GM18907 (cell line): Measurements from ENCODE around the gene GALNT7.
"Not testable (repeated sequence)": the region's sequence is repeated elsewhere in the genome, so short reads cannot be mapped to it uniquely, and the experiment has no call there.

Experiments used
- ATAC-seq: cut with Tn5 transposase; IDR thresholded peaks from one replicate; pipeline ENCODE4 v1.9.1; 2021; ENCODE audit warnings: mild to moderate bottlenecking, moderate library complexity; ENCODE audit not compliant: unreplicated experiment

The GALNT7 gene, protein sequence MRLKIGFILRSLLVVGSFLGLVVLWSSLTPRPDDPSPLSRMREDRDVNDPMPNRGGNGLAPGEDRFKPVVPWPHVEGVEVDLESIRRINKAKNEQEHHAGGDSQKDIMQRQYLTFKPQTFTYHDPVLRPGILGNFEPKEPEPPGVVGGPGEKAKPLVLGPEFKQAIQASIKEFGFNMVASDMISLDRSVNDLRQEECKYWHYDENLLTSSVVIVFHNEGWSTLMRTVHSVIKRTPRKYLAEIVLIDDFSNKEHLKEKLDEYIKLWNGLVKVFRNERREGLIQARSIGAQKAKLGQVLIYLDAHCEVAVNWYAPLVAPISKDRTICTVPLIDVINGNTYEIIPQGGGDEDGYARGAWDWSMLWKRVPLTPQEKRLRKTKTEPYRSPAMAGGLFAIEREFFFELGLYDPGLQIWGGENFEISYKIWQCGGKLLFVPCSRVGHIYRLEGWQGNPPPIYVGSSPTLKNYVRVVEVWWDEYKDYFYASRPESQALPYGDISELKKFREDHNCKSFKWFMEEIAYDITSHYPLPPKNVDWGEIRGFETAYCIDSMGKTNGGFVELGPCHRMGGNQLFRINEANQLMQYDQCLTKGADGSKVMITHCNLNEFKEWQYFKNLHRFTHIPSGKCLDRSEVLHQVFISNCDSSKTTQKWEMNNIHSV

DNA sequence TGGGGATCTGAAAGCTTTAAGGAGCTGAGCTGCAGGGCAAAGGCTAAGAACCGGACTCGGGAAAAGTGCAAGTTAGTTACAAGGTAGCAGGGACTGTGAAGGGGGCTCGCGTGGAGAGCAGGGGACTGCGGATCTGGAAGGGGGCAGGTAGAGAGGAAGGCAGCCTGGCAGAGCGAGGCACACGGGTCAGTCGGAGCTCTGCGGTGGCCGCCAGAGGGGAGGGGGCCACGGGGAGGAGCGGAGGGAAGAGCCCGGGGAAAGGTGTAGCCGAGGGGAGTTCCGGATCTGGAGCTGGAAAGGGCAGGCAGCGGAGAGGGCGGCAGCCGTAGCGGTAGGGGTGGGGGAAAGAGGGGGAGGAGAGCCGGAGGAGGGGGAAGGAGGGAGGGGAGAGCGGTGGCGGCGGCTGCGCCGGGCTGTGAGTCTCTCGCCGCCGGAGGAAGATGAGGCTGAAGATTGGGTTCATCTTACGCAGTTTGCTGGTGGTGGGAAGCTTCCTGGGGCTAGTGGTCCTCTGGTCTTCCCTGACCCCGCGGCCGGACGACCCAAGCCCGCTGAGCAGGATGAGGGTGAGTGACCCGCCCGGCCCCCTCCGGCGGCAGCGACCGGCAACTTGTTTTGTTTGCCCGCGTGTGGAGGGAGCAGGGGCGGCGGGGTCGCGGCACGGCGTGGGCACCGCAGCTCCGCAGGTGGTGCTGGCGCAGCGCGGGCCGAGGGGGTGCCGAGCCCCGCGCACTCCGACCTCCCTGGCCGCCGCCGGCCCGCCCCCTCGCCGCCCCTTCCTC is at the start of gene GALNT7:
Gene GALNT7, plus strand, starts transcription at position 416 of the 782 bp plus-strand sequence. Its CDS starts 25 bp downstream, at position 441.
- ATAC-seq = peak; percentile 40

GRCh38 chr4:173118819-173119218 is 49.8 kb upstream of the GALNT7 start:
- ATAC-seq = not testable (repeated sequence)

DNA sequence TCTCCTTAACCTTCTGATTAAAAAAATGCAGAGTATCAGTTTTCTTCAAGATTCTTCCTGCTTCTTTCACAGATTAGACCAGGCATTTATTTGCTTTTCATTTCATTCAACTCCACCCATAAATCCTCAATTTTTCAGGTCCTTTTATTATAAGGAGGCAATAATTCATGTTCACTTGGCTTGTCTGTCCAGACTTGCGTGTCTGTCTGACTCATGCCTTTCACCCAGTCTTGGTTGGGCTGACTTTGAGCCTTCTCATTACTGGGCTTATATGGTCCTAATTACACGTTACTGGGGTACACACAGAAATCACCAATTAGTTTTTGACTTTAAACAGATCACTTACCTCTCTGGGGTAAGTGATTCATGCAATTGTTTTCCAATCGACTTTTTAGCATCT is 48.8 kb upstream of the GALNT7 start:
- ATAC-seq = no peak

DNA sequence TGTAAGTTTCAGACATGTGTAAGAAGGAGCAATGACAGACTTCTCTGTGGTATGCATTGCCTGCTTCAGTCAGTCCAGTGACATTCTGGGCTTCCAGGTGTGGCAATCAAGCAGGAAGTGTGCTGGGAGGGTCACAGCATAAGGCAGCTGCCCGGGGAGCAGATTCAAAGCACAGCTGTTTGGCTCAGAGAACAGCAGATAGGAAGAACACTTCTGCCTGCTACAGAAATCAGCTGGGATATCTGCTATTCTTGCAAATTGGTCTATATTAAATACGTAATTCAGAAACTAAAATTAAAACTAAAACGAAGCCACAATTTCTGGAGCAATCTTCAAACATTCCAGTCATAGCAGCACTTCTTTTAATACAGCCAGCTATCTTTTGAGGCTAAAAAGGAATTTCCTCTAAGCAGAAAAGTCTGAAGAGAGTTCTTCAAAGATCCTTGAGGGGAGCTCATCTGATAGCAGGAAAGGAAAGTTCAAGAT is 47.5 kb upstream of the GALNT7 start:
- ATAC-seq = peak; percentile 100

DNA sequence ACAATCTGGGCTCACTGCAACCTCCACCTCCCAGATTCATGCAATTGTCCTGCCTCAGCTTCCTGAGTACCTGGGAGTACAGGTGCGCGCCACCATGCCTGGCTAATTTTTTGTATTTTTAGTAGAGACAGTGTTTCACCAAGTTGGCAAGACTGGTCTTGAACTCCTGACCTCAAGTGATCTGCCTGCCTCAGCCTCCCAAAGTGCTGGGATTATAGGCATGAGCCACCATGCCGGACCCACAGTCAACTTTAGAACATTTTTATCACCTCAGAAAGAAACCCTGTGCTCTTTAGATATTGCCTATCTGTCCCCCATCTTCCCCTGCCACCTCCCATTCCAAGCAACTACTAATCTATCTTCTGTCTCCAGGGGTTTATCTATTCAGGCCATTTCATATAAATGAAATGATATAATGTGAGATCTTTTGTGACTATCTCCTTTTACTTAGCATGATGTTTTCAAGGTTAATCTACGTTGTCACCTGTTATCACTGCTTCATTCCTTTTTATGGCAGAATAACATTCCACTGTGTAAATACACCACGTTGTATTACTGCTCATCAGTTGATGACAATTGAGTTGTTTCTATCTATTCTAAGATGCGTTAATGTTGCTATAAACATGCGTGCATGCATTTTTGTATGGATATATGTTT is 44.3 kb upstream of the GALNT7 start:
- no peak for ATAC-seq

DNA sequence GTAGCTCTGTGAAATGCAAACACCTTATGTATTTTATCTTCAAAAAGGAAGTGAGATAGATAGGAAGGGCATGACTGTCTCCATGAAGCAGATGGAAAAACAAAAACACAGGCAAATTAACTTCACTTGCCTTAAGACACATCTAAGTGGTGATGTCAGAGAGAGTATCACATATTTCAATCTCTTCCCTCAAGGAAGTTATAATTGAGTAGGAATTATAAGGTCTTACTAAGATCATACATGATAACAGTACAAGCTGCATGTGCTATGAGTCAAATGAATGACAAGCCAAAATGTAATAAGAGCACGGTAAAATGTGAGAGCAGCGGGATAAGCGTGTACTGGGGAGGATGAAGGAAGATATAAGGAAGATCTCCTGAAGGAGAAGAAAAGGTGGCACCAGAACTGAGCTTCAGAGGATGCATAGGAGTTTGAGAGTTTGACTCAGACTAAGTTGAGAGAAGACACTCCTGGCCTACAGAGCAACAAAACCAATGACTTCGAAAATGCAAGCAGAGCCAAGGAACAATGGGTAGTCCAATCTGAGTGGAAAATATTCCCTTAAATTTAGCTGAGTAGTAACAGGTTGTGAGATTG is 43.3 kb upstream of the GALNT7 start:
- ATAC-seq = no peak

DNA sequence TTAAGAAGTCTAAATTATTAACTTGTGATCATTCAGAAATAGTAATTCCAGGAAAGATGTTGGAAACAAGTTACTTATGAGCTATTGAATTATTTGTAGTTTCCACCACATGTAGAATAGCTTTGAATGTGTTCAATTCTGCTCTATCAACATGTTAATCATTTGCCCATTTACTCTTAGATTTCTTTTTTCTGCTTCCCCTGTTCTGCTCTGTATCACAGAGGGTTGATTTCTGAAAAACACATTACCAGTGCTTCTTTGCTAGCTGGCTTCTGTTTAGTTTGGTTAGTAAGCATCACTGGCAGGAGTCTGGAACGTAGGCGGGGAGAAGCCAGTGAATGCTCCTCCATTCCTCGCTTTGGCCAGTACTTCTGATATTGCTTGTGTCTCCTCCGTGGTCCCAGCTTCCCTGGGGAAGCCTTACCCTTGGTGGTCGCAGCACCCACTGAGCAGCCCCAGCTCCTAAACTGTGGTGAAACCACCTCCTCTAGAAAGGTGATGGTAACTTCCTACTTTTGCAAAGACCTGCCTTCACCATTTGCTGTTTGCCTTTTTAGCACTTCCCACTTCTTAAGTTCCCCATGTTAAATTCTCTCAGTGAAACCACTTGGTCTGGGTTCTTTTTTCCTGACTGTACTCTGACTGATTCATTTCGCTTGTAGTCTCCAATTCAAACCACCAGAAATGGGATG is 40.3 kb upstream of the GALNT7 start:
- ATAC-seq = peak; percentile 58

DNA sequence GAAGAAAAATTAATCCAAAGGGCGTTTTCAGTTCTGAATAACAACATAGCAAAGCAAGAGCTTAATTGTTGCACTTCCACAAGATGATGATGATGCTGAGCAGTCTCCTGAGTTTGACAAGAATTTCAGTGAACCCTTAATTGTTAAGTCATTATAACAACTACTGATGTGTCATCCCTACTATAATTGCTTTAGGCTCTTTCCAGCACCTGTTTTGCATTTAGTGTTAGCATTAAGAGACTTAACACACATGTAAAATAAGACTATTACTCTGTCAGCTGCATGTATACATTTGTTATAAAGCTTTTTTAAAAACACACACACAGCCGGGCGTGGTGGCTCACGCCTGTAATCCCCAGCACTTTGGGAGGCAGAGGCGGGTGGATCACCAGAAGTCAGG is 37.9 kb upstream of the GALNT7 start:
- ATAC-seq = no peak

DNA sequence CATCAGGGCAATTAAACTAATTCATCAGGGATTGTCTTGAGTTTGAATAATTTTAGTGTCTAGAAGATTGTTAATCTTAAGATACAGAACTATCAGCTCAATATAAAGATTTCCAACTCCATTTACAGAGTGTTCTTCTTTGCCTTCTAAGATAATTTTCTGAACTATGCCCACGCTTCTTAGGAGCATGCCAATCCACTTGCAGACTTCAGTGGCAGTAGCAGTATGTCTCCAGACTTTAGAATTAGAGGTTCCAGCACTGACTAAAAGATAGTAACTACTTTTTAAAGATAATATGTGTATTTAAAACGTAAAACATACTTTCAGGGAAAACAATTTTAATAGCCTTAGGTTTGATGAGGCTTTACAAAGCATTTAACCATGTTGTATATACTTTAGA is 34.2 kb upstream of the GALNT7 start:
- no peak for ATAC-seq

DNA sequence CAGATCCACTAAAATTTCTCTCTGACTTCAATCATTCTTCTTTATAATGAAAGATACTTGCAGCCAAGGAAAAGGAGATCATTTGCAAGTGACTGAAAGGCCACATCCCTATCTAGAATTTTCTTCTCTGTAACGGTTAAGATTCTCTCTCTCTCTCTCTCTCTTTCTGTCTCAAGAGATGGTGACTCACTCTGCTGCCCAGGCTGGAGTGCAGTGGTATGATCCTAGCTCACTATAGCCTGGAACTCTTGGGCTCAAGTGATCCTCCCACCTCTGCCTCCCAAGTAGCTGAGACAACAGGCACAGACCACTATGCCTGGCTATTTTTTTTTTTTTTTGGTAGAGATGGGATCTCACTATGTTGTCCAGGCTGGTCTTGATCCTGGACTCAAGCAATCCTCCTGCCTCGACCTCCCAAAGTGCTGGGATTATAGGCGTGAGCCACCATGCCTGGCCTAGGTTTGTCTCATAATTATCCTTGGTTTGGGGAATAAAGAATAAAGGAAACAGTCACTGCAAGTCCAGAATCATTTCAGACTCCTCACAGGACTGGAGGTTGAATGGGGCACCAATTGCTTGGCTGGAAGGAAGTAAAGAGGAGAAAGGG is 33.3 kb upstream of the GALNT7 start:
- ATAC-seq = no peak

DNA sequence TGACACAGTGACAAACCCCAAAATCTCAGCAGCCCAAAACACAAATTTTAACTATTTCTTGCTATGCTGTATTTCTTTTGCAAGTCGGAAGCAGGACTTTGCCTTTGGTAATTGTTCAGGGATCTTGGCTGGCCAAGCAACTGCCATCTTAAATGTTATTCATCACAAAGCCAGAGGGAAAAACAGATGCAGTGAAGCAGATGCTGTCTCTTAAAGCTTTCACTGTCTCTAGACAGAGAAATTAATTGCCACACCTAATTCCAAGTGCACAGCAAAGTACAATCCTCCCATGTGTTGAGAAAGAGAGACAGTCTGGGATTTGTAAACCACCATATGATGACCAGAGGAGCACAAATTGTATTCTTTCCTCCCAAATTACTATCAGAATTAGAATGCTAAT is 30.0 kb upstream of the GALNT7 start:
- ATAC-seq = no peak

DNA sequence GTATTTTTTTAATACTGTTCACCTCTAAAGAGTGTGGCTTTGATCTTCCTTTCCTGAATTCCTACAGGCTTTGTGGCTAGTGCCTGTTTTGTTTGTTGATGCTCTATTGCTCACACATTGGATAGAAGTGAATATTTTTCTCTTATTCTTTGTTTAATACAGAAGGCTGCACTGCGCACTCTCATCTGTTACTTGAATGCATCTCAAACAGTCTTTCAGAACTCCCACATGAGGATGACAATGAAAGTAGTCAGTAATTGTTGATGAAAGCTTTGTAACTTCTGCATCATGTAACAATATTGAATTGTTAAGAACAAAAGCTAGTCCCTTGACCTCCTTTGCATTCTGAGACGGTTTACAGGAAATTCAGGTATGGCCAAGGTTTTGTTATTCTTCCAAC is 29.1 kb upstream of the GALNT7 start:
- no peak for ATAC-seq

DNA sequence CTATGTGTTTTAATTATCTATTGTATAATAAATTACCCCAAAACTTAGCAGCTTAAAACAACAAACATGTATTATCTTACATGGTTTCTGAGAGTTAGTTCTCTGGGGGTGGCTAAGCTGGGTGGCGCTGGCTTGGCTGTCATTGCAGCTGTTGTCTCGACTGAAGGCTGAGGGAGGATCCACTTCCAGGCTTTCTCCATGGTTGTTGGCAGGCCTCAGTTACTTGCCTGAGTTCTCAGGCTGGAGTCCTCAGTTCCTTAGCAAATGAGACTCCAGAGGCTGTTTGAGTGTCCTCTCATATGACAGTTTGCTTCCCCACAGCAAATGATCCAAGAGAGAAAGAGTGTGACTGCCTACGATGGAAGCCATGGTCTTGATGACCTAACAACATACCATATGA is 23.5 kb upstream of the GALNT7 start:
- ATAC-seq = no peak

- no peak for ATAC-seq
These were observed 22.2 kb upstream of the GALNT7 start for GRCh38 chr4:173146456-173146855.

DNA sequence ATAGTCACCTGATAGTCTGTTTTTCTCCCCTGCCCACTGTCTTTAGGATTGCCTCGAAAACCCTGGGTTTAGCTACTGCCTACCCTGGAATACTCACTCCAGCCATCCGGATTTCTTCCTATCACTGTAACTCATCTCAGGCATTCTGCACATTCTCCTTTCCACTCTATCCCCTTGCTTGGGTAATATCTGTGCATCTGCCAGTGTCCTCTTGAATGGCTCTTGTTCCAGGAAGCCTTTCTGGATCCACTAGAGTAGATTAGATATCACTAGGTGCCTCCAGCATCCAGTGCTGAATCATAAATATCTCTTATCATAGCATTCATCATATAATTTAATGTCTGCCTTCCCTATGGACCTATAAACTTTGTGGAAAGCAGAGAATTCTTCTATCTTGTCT is 17.1 kb upstream of the GALNT7 start:
- no peak for ATAC-seq

- no peak for ATAC-seq
These were observed 16.5 kb upstream of the GALNT7 start for GRCh38 chr4:173152104-173152503.

- ATAC-seq = peak; percentile 72
These were observed 15.2 kb upstream of the GALNT7 start for GRCh38 chr4:173153445-173153844.

DNA sequence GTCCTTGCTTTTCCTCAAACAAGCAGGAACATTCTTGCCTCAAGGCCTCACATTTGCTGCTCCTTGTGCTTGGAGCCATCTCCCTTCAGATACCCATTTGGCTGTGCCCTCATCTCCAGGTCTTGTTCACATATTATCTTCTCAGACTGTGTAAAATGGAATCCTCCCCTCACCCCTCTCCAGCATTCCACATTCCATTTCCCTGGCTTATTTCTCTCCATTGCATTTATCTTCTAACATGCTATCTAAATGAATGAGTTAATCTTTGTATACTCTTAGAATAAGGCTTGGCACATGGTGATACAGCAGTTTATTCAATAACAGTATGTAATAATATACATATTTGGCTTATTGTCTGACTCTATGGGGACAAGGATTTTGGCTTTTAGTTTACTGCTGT is 8.8 kb upstream of the GALNT7 start:
- no peak for ATAC-seq

DNA sequence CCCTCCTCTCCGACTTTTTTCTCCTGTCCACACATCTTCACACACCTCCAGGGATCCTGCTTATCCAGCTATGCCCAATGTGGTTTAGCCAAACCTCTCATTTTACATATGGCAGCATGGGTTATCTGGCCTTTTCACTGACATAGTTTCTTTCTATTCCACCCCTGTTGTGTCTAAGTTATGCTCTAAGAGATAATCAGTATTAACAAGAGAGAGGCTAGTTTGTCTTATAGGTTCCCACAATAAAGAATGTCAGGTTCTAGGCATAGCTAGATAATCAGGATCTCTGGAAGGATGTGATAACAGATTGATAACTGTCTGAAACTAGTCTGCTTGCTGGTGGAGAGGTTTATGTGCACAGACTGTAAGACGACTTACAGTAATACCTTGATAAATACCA is 7.7 kb upstream of the GALNT7 start:
- ATAC-seq = no peak

- no peak for ATAC-seq
These were observed 7.3 kb upstream of the GALNT7 start for GRCh38 chr4:173161311-173161710.
